ENCODE measurements around the gene ARHGAP26. TPM values are rescaled to one million over a fixed set of nuclear protein-coding genes. Genes with fewer than 3 reads are reported as not detected.

Gene ARHGAP26
- total RNA-seq, 1 donor from 2014 or later = 42.1 TPM

- no peak overlapping the region for H3K4me3 ChIP-seq
- no peaks in the 10 kb centered on the region for H3K9me3 ChIP-seq
- intact Hi-C loops (cut with DNase I) = no loop called here
- H3K36me3 ChIP-seq = peaks cover 4% of the 10 kb centered on the region
- TF ChIP-seq CTCF (IDR thresholded peaks at IDR 0.05) = no peak
- DNase-seq (no peak), ATAC-seq (no peak)
- H3K27ac ChIP-seq = peak overlapping the region; percentile 61
- peaks cover 72% of the 10 kb centered on the region for H3K4me1 ChIP-seq
- H3K27me3 ChIP-seq (ENCODE audit: low read depth) = no peaks in the 10 kb centered on the region
These were observed 294.1 kb downstream of the ARHGAP26 start for GRCh38 chr5:143064218-143064641.

DNA sequence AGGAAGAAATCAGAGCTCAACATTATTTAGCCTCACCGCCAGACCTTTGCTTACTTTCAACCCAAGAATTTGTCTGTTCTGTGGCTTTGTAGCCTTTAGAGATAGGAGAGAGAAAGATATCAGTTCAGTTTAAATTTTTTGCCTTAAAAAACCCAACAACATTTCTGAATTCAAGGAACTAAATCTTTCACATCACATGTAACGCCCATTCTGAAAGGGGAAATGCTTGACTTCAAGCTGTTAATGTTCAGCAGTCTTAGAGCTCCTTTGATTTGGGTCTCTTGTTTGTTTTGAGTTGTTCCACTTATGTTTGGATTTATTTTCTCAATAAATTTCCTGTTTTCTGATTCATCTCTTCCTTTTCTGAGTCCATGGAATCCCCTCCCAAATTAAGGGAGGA is 294.5 kb downstream of the ARHGAP26 start:
- no peaks in the 10 kb centered on the region for H3K27me3 ChIP-seq (ENCODE audit: low read depth)
- peaks cover 68% of the 10 kb centered on the region for H3K4me1 ChIP-seq
- ATAC-seq = peak in 1 of 2 donors; percentile 18
- peaks cover 4% of the 10 kb centered on the region for H3K36me3 ChIP-seq
- DNase-seq = no peak
- no peaks in the 10 kb centered on the region for H3K9me3 ChIP-seq
- intact Hi-C loops (cut with DNase I) = no loop called here
- no peak for TF ChIP-seq CTCF (IDR thresholded peaks at IDR 0.05)
- no peak overlapping the region for H3K4me3 ChIP-seq
- peak overlapping the region; percentile 52 for H3K27ac ChIP-seq

DNA sequence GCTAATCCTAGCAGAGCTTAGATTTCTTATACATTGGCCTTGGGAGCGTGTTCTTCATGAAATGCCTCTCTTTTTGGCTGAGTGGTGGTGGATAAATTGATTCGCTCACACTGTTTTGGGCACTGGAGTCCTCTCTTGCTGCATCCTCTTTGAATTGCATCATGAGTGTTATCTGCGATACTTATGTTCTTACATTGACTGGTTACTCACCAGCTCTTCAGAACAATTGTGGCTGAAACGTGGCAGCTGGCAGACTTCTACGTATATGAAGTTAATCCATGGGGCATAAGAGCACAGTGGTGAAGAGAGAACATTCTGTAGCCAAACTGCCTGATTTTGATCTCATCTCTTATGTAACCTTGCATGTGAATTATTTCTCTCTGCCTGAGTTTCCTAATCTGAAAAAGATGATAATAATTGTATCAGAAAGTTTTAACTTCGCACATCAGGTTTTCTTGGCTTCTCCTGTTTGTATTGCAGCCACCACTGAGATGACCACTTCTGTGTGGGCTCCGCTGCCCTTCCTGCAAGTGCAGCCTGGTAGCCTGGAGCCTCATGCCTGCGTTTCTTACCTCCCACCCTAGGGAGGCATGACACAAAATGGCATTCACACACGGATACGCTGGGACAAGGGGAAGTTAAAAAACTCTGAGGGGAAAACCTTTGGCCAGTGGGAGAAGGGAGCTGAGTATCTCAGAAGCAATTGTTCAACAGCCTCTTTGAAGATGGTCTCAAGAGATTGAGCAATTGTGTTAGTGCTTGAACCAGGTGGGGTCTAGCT is 295.2 kb downstream of the ARHGAP26 start:
- TF ChIP-seq CTCF (IDR thresholded peaks at IDR 0.05) = no peak
- Histone ChIP-seq H3K4me3 (no peak overlapping the region), H3K36me3 (peaks cover 4% of the 10 kb centered on the region), H3K27me3 (ENCODE audit: low read depth) (no peaks in the 10 kb centered on the region), H3K4me1 (peaks cover 61% of the 10 kb centered on the region), H3K27ac (peak overlapping the region; percentile 52), H3K9me3 (no peaks in the 10 kb centered on the region)
- DNase-seq = no peak
- intact Hi-C loops (cut with DNase I) = no loop called here
- ATAC-seq = peak; percentile 68 to 73

GRCh38 chr5:143065996-143066522 is 295.9 kb downstream of the ARHGAP26 start:
- ATAC-seq (no peak), DNase-seq (no peak)
- peaks cover 4% of the 10 kb centered on the region for H3K36me3 ChIP-seq
- H3K4me3 ChIP-seq = no peak overlapping the region
- peak overlapping the region; percentile 52 for H3K27ac ChIP-seq
- H3K4me1 ChIP-seq = peaks cover 54% of the 10 kb centered on the region
- H3K9me3 ChIP-seq = no peaks in the 10 kb centered on the region
- intact Hi-C loops (cut with DNase I) = no loop called here
- TF ChIP-seq CTCF (IDR thresholded peaks at IDR 0.05) = no peak
- H3K27me3 ChIP-seq (ENCODE audit: low read depth) = no peaks in the 10 kb centered on the region

GRCh38 chr5:143066556-143067281 is 296.5 kb downstream of the ARHGAP26 start:
- no peak for DNase-seq
- Histone ChIP-seq H3K36me3 (peaks cover 4% of the 10 kb centered on the region), H3K27me3 (ENCODE audit: low read depth) (no peaks in the 10 kb centered on the region), H3K27ac (peak overlapping the region; percentile 12), H3K4me1 (peaks cover 47% of the 10 kb centered on the region), H3K4me3 (no peak overlapping the region), H3K9me3 (peaks cover 1% of the 10 kb centered on the region)
- no peak for TF ChIP-seq CTCF (IDR thresholded peaks at IDR 0.05)
- ATAC-seq = peak; percentile 26 to 46
- intact Hi-C loops (cut with DNase I) = no loop called here
